HCT116 (cell line): Measurements from ENCODE around the gene SLC22A15. TPM values are rescaled to one million over a fixed set of nuclear protein-coding genes. Genes with fewer than 3 reads are reported as not detected.

Experiments used
- ATAC-seq: fragments of 200-7000 bp; cut with Tn5 transposase; 2 replicates; pipeline ENCODE4 v1.9.1; 2020; ENCODE audit warnings: mild to moderate bottlenecking, moderate library complexity
- BruUV-seq: library from RNA; stranded (reverse); fragments of 400-500 nt; replicated peaks from 2 replicates; lab custom pipeline; 2021; lab: Mats Ljungman, UMichigan
- CTCF ChIA-PET: fragments of 300-600 bp; sonication (Branson Sonifier 250); formaldehyde crosslinking; loops from one replicate; lab custom pipeline; 2021; ENCODE audit warnings: antibody characterized with exemption; lab: Charles Lee
- POLR2A ChIA-PET: fragments of 300-600, 350-600 bp; sonication (Branson Sonifier 250); formaldehyde crosslinking; loops from one replicate; lab custom pipeline; 2021; ENCODE audit warnings: antibody characterized with exemption; lab: Charles Lee
- RAD21 ChIA-PET, 2 experiments: fragments of 300-600 bp; sonication (Branson Sonifier 250); formaldehyde crosslinking; loops; one replicate each; lab custom pipeline; 2023; ENCODE audit warnings: low total read pairs in 2 of 2; ENCODE audit not compliant: uncharacterized antibody in 2 of 2, unreplicated experiment in 2 of 2, low non-redundant PET in 1 of 2; lab: Charles Lee
- DNase-seq: peaks from one replicate; pipeline ENCODE4 v3.0.0-alpha.2; 2010; ENCODE audit warnings: low read depth, low spot score
- H2AFZ ChIP-seq: fragments of 200-600 bp; shearing (Covaris generic), sonication (generic); 2 replicates; pipeline ENCODE4 v1.6.1; 2017; ENCODE audit warnings: low read depth, mixed run types, mixed read lengths, antibody characterized with exemption, low read length; ENCODE audit not compliant: poor library complexity, severe bottlenecking
- H3K27ac ChIP-seq: 2 replicates; pipeline ENCODE4 v1.5.1; 2012; ENCODE audit warnings: low read depth, low read length
- H3K27me3 ChIP-seq: fragments of 200-600 bp; sonication (generic); 2 replicates; pipeline ENCODE4 v1.6.1; 2016; ENCODE audit warnings: mixed run types, low read length, mixed read lengths; ENCODE audit not compliant: insufficient read depth
- H3K36me3 ChIP-seq, 2 experiments: fragments of 200-500 bp in 1 of 2; fragments of 200-600 bp in 1 of 2; sonication (Bioruptor generic) in 1 of 2; sonication (generic) in 1 of 2; 2 replicates each; pipeline versions ENCODE4 v1.5.1 to v1.6.1; 2014 to 2016; ENCODE audit warnings: low read length in 2 of 2, inconsistent platforms in 1 of 2, mixed read lengths in 1 of 2, mixed run types in 1 of 2; ENCODE audit not compliant: insufficient read depth in 2 of 2, control insufficient read depth in 1 of 2
- H3K4me1 ChIP-seq, 2 experiments: fragments of 200-600 bp in 1 of 2; sonication (generic) in 1 of 2; 2 replicates each; pipeline versions ENCODE4 v1.5.1 to v1.6.1; 2012 to 2017; ENCODE audit warnings: low read length in 2 of 2, inconsistent platforms in 1 of 2, mild to moderate bottlenecking in 1 of 2, mixed read lengths in 1 of 2, mixed run types in 1 of 2, moderate library complexity in 1 of 2; ENCODE audit not compliant: insufficient read depth in 2 of 2, control insufficient read depth in 1 of 2
- H3K4me2 ChIP-seq: fragments of 200-600 bp; sonication (generic); 2 replicates; pipeline ENCODE4 v1.6.1; 2017; ENCODE audit warnings: mixed run types, low read length, mixed read lengths
- H3K4me3 ChIP-seq, 2 experiments: fragments of 200-600 bp in 1 of 2; sonication (generic) in 1 of 2; replicated peaks in 1 of 2; 2 replicates each; pipeline ENCODE4 v1.5.1; 2011 to 2016; ENCODE audit warnings: low read length in 2 of 2, control low read depth in 1 of 2, low read depth in 1 of 2, mild to moderate bottlenecking in 1 of 2, mixed read lengths in 1 of 2, mixed run types in 1 of 2
- H3K79me2 ChIP-seq: fragments of 200-600 bp; sonication (generic); 2 replicates; pipeline ENCODE4 v1.6.1; 2017; ENCODE audit warnings: mild to moderate bottlenecking, mixed run types, low read length, moderate library complexity, mixed read lengths; ENCODE audit not compliant: insufficient read depth
- H3K9ac ChIP-seq: fragments of 200-600 bp; sonication (generic); 2 replicates; pipeline ENCODE4 v1.6.1; 2016; ENCODE audit warnings: low read length, mixed read lengths
- H3K9me2 ChIP-seq: fragments of 200-600 bp; sonication (generic), shearing (Covaris generic); 2 replicates; pipeline ENCODE4 v1.6.1; 2017; ENCODE audit warnings: mixed run types, mild to moderate bottlenecking, moderate library complexity; ENCODE audit not compliant: insufficient read depth
- H3K9me3 ChIP-seq, 2 experiments: fragments of 200-500 bp in 1 of 2; fragments of 200-600 bp in 1 of 2; sonication (Bioruptor generic) in 1 of 2; sonication (generic) in 1 of 2; 2 replicates each; pipeline ENCODE4 v1.6.1; 2014 to 2017; ENCODE audit warnings: low read length in 2 of 2, mixed read lengths in 2 of 2, inconsistent platforms in 1 of 2, low read depth in 1 of 2, mild to moderate bottlenecking in 1 of 2, mixed run types in 1 of 2, moderate library complexity in 1 of 2; ENCODE audit not compliant: control insufficient read depth in 1 of 2, insufficient read depth in 1 of 2
- H4K20me1 ChIP-seq: fragments of 200-600 bp; sonication (generic), shearing (Covaris generic); 2 replicates; pipeline ENCODE4 v1.6.1; 2017; ENCODE audit warnings: mixed run types, mild to moderate bottlenecking, moderate library complexity; ENCODE audit not compliant: insufficient read depth
- CEBPB ChIP-seq: IDR thresholded peaks from 2 replicates; pipeline ENCODE4 v1.6.1; 2012; ENCODE audit warnings: low read depth
- EZH2 ChIP-seq: fragments of 200-600 bp; sonication (generic); IDR thresholded peaks from 2 replicates; pipeline ENCODE4 v1.6.1; 2017; ENCODE audit warnings: antibody characterized with exemption, mixed run types
- EZH2phosphoT487 ChIP-seq: fragments of 200-600 bp; IDR thresholded peaks from 2 replicates; pipeline ENCODE4 v1.6.1; 2018; ENCODE audit warnings: antibody characterized with exemption, borderline replicate concordance
- FOSL1 ChIP-seq: IDR thresholded peaks from 2 replicates; pipeline ENCODE4 v1.6.1; 2012; ENCODE audit warnings: low read depth
- JUND ChIP-seq: IDR thresholded peaks from 2 replicates; pipeline ENCODE4 v1.6.1; 2012
- POLR2A ChIP-seq: IDR thresholded peaks from 2 replicates; pipeline ENCODE4 v1.7.0; 2011; ENCODE audit warnings: borderline replicate concordance; ENCODE audit not compliant: insufficient read depth, insufficient read length; ENCODE audit errors: extremely low read depth
- SIN3A ChIP-seq: IDR thresholded peaks from 2 replicates; pipeline ENCODE4 v1.6.1; 2012; ENCODE audit warnings: low read depth
- SRF ChIP-seq: IDR thresholded peaks from 2 replicates; pipeline ENCODE4 v1.6.1; 2012; ENCODE audit warnings: low read depth
- YY1 ChIP-seq: IDR thresholded peaks from 2 replicates; pipeline ENCODE4 v1.6.1; 2011; ENCODE audit warnings: low read length, low read depth, moderate library complexity, mild to moderate bottlenecking; ENCODE audit not compliant: insufficient replicate concordance; ENCODE audit errors: extremely low read depth
- ZNF274 ChIP-seq: fragments of 200-500 bp; sonication (Bioruptor generic); IDR thresholded peaks from 2 replicates; pipeline ENCODE4 v1.6.1; 2014; ENCODE audit warnings: mild to moderate bottlenecking, low read depth, low read length, inconsistent platforms
- intact Hi-C: fragments of 100-400 bp; cut with micrococcal nuclease; formaldehyde crosslinking; loops from 2 replicates; pipeline ENCODE4 v1.10.0; 2022
- total RNA-seq: library from RNA; stranded (reverse); gene quantifications from one replicate; pipeline ENCODE4 v1.2.1, GENCODE V29; 2021; ENCODE audit not compliant: unreplicated experiment
- TF ChIP-seq, protein P1 (sequence below): IDR thresholded peaks from 2 replicates; pipeline ENCODE4 v1.6.1; 2012
- TF ChIP-seq, protein P2 (sequence below), 3 experiments: fragments of 200-600 bp in 1 of 3; sonication (generic) in 1 of 3; IDR thresholded peaks in 2 of 3; conservative IDR thresholded peaks in 1 of 3; 2 replicates each; pipeline ENCODE4 v1.5.1; 2012 to 2017; ENCODE audit warnings: low read depth in 2 of 3, low read length in 2 of 3, antibody characterized with exemption in 1 of 3, borderline replicate concordance in 1 of 3, control low read depth in 1 of 3, mild to moderate bottlenecking in 1 of 3, mixed read lengths in 1 of 3, mixed run types in 1 of 3, moderate library complexity in 1 of 3; ENCODE audit not compliant: insufficient read depth in 1 of 3

The SLC22A15 gene
- total RNA-seq, 1 experiment from 2014 or later: 3.1 TPM

DNA sequence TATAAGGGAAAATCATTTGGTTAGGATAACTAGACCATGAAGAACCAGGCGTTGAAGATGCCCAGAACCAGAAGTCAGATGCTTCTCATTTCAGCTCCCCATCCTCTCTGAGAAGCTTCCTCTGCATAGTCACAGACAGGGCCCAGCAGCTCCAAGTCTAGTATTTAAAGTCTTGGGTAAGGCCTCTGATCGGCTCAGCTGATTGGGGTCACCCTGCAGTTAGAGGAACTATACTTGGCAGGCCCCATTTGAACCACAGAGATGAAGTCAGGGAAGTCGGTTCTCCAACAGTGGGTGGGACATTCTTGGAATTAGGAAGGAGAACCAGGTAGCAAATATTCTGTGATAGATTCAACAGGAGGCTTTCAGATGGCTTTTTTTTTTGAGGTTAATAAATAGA, 48.3 kb downstream of the SLC22A15 start:
- Histone ChIP-seq H4K20me1 (no peaks in the 10 kb centered on the region), H3K27ac (no peak overlapping the region), H3K4me2 (no peak overlapping the region), H3K4me1 (no peaks in the 10 kb centered on the region), H3K79me2 (no peaks in the 10 kb centered on the region), H3K27me3 (no peaks in the 10 kb centered on the region), H3K9ac (no peak overlapping the region), H3K4me3 (no peak overlapping the region), H3K9me2 (no peaks in the 10 kb centered on the region), H3K9me3 (no peaks in the 10 kb centered on the region), H2AFZ (no peak overlapping the region), H3K36me3 (no peaks in the 10 kb centered on the region)
- ChIA-PET POLR2A (no interaction called here), RAD21 (no interaction called here), CTCF (no interaction called here)
- no TSS peak for BruUV-seq
- DNase-seq (no peak), ATAC-seq (no peak)
- TF ChIP-seq JUND (no peak), CEBPB (no peak), POLR2A (no peak), SIN3A (no peak), EZH2 (no peak), ZNF274 (no peak), FOSL1 (no peak), EZH2phosphoT487 (no peak), SRF (no peak), YY1 (no peak)
- TF ChIP-seq, protein P1, sequence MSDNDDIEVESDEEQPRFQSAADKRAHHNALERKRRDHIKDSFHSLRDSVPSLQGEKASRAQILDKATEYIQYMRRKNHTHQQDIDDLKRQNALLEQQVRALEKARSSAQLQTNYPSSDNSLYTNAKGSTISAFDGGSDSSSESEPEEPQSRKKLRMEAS: no peak
- TF ChIP-seq, protein P2, sequence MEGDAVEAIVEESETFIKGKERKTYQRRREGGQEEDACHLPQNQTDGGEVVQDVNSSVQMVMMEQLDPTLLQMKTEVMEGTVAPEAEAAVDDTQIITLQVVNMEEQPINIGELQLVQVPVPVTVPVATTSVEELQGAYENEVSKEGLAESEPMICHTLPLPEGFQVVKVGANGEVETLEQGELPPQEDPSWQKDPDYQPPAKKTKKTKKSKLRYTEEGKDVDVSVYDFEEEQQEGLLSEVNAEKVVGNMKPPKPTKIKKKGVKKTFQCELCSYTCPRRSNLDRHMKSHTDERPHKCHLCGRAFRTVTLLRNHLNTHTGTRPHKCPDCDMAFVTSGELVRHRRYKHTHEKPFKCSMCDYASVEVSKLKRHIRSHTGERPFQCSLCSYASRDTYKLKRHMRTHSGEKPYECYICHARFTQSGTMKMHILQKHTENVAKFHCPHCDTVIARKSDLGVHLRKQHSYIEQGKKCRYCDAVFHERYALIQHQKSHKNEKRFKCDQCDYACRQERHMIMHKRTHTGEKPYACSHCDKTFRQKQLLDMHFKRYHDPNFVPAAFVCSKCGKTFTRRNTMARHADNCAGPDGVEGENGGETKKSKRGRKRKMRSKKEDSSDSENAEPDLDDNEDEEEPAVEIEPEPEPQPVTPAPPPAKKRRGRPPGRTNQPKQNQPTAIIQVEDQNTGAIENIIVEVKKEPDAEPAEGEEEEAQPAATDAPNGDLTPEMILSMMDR (IDR thresholded peaks at IDR 0.05 in 2 of 3, conservative IDR thresholded peaks at IDR 0.05 in 1 of 3; ENCODE audit: borderline replicate concordance in 1 of 3, insufficient read depth in 1 of 3, low read depth in 2 of 3, low read length in 2 of 3): no peak
- intact Hi-C loops: no loop called here
